Stimulated activated CD8-positive, alpha-beta memory T cell treated with anti-CD3 and anti-CD28 coated beads, Interleukin-15, amount 100 ng/mL, for 4 hours (primary cell): ENCODE results near the gene CAMK2N2.
A peak's percentile ranks its signal among the peaks of the same experiment; 100 is the strongest.

Experiments used
- DNase-seq, 2 donors: peaks; one replicate each; pipeline ENCODE4 v3.0.0-alpha.2; 2020; ENCODE audit warnings: low read depth in 2 of 2

The CAMK2N2 gene

GRCh38 chr3:184240384-184241140 lies 20.8 kb downstream of the CAMK2N2 start:
- DNase-seq: no peak

- DNase-seq: no peak
These were observed 21.6 kb downstream of the CAMK2N2 start for GRCh38 chr3:184239708-184240107.

GRCh38 chr3:184239221-184239620 lies 22.1 kb downstream of the CAMK2N2 start:
- no peak for DNase-seq

GRCh38 chr3:184238246-184238818 lies 23.0 kb downstream of the CAMK2N2 start:
- DNase-seq: no peak

GRCh38 chr3:184237807-184238206 lies 23.5 kb downstream of the CAMK2N2 start:
- no peak for DNase-seq

- no peak for DNase-seq
These were observed 24.1 kb downstream of the CAMK2N2 start for GRCh38 chr3:184237211-184237610.

GRCh38 chr3:184236636-184237035 lies 24.7 kb downstream of the CAMK2N2 start:
- DNase-seq: no peak

GRCh38 chr3:184236033-184236410 lies 25.3 kb downstream of the CAMK2N2 start:
- no peak for DNase-seq

GRCh38 chr3:184235381-184236032 lies 25.8 kb downstream of the CAMK2N2 start:
- DNase-seq: no peak

- DNase-seq: no peak
These were observed 26.5 kb downstream of the CAMK2N2 start for GRCh38 chr3:184234671-184235380.

- DNase-seq: no peak
These were observed 27.1 kb downstream of the CAMK2N2 start for GRCh38 chr3:184234224-184234623.

- DNase-seq: no peak
These were observed 28.1 kb downstream of the CAMK2N2 start for GRCh38 chr3:184233127-184233843.

GRCh38 chr3:184231671-184232070 lies 29.7 kb downstream of the CAMK2N2 start:
- DNase-seq: no peak

- DNase-seq: no peak
These were observed 30.5 kb downstream of the CAMK2N2 start for GRCh38 chr3:184230603-184231528.

- DNase-seq: no peak
These were observed 31.2 kb downstream of the CAMK2N2 start for GRCh38 chr3:184230081-184230602.

- peak; percentile 30 to 57 for DNase-seq
These were observed 31.8 kb downstream of the CAMK2N2 start, which contains the start of gene VWA5B2 for GRCh38 chr3:184229394-184230080. VWA5B2 (plus strand) TSS chr3:184229585; CDS start chr3:184230529, 944 bp downstream.

- DNase-seq: no peak
These were observed 32.8 kb downstream of the CAMK2N2 start for GRCh38 chr3:184228376-184229137.

GRCh38 chr3:184227481-184227935 lies 33.8 kb downstream of the CAMK2N2 start:
- DNase-seq: no peak

- no peak for DNase-seq
These were observed 37.4 kb downstream of the CAMK2N2 start for GRCh38 chr3:184223946-184224345.
